GM12873 (cell line): ENCODE results near the gene CHD2.

Experiments used
- TF ChIP-seq, protein P1 (sequence below): IDR thresholded peaks from 2 replicates; pipeline ENCODE4 v1.5.1; 2012; ENCODE audit warnings: low read depth, mild to moderate bottlenecking, moderate library complexity, low read length, control low read depth; ENCODE audit not compliant: insufficient read depth; ENCODE audit errors: missing control alignments

CHD2 gene

DNA sequence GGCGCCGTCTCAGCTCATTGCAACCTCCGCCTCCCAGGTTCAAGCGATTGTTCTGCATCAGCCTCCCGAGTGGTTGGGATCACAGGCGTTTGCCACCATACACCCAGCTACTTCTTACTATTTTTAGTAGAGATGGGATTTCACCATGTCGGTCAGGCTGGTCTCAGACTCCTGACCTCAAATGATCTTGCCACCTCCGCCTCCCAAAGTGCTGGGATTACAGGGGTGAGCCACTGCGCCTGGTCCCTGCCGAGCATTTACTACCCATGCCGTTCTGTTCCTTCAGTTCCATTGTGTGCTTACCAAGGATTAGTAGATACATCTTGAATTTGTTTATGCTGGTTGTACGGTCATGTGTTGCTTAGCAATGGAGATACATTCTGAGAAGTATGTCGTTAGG lies 10.3 kb downstream of the CHD2 start:
- TF ChIP-seq, protein P1, sequence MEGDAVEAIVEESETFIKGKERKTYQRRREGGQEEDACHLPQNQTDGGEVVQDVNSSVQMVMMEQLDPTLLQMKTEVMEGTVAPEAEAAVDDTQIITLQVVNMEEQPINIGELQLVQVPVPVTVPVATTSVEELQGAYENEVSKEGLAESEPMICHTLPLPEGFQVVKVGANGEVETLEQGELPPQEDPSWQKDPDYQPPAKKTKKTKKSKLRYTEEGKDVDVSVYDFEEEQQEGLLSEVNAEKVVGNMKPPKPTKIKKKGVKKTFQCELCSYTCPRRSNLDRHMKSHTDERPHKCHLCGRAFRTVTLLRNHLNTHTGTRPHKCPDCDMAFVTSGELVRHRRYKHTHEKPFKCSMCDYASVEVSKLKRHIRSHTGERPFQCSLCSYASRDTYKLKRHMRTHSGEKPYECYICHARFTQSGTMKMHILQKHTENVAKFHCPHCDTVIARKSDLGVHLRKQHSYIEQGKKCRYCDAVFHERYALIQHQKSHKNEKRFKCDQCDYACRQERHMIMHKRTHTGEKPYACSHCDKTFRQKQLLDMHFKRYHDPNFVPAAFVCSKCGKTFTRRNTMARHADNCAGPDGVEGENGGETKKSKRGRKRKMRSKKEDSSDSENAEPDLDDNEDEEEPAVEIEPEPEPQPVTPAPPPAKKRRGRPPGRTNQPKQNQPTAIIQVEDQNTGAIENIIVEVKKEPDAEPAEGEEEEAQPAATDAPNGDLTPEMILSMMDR, result no peak

DNA sequence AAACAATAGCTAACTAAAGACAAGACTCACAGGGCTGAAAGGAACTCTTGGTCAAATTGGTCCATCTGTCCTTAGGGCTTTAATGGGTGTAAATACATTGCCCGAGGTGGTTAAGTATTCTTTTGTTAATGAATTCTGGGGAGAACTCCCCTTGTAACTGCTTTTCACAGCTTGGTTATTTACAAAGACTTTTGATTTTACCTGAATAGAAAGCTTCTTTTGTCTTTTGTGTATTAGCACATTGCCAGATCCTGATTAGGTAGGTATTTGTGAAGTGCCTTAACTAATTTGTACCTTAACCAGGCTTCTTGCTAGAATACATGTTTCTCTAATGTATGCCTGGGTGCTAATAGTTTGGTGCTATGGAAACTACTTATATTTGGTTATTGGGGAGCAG lies 14.0 kb downstream of the CHD2 start:
- TF ChIP-seq, protein P1, result no peak

DNA sequence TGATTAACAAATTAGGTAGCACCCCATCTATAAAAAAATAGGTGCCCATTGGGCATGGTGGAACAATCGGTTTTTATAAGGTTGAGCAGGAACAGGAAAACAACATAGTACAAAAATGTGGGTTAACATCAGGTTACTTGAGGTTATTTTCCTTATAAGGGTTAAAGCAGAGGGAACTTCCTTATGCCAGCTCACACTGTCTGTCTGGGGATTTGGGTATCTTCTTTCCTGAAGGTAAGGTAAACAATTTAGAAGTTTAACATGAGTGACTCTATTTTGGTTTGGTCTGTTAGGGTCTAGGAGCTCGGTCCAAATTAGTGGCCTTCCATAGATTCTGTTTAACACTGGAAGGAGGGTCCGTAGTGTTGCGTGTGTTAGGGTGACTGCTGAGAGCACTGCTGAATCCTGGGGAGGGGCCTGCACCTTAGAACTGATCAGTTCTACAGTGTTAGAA lies 14.7 kb downstream of the CHD2 start:
- TF ChIP-seq, protein P1, result no peak

DNA sequence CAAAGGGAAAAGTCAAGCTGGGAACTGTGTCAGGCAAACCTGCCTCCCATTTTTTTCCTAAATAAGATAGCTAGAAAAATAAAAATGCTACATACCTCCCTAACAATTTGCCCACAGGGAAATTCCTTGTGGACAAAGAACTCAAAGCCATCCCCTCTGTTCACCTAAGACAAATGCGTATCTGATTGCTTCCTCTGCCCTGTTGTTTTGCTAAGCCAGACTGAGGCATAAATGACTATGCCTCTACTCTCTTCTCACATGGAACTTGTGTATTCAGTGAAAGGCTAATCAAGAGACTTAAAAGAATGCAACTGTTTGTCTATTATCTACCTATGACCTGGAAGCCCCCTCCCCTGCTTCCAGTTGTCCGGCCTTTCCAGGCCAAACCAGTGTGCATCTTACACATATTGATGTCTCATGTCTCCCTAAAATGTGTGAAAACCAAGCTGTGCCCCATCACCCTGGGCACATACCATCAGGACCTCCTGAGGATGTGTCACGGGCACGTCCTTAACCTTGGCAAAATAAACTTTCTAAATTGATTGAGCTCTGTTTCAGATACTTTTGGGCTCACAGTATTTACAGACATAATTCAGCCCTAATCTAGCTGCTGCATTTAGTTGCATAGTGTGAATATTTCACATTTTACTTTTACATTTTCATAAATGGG lies 15.8 kb downstream of the CHD2 start:
- TF ChIP-seq, protein P1, result no peak

DNA sequence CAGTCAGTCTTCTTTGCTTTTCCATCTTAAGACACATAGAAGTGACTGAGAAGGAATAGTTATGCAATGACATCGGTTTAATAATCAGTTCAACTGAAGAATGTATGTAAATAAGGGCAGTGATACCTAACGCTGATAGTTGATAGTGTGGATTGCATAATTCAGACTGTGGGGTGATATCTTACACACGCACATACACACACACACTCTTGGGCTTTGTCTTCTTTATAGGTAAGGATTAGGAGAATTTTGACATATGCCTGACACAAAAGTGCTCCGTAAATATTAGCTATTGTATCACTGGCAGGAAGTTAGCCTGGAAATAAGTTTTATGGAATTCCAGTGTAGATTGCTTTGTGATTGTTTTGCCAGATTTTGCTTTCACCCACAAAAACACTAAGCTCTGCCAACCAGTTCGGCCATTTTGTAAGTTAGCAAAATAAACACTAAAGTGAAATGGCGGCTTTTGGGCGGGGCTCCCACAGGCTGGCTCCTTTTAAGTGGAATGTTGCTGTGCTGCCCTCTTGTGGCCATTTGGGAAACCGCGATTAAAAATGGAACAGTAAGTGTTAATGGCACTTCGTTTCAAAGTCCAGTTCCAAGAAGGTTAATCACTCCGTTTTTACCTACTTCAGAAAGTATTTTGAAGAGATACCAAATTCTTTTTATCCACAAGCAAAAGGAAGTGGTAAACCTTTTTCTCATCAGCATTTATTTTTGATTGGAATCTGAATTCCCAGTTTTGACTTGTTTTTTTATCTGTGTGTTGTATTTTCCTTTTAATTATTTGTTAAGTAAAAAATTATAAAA lies 17.7 kb downstream of the CHD2 start:
- TF ChIP-seq, protein P1, result peak; percentile 73

DNA sequence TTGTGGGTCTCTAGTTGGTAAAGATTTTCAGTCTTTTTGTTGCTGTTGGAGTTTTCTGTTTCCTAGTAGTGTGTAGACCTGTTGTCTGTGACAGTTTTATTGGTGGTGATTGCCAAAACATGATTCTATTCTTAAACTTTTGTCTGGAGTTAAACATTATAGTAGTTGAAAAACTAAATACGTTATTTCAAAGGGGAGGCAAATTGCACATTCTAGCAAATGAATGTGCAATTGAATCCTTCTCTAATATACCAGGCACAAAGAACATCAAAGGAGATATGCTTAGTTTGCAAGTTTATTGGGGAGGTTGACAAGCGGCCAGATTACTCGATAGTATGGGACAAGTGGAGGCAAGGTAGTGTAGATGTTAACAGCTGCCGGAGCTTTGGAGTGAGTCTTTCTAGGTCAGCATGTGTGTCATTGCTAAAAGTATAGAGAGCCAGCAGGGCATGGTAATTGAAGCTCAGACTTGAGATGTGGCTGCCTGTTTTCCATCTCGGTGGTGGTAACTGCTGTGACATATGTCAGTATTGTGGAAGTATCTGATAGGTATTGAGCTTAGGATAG lies 20.6 kb downstream of the CHD2 start:
- TF ChIP-seq, protein P1, result no peak

DNA sequence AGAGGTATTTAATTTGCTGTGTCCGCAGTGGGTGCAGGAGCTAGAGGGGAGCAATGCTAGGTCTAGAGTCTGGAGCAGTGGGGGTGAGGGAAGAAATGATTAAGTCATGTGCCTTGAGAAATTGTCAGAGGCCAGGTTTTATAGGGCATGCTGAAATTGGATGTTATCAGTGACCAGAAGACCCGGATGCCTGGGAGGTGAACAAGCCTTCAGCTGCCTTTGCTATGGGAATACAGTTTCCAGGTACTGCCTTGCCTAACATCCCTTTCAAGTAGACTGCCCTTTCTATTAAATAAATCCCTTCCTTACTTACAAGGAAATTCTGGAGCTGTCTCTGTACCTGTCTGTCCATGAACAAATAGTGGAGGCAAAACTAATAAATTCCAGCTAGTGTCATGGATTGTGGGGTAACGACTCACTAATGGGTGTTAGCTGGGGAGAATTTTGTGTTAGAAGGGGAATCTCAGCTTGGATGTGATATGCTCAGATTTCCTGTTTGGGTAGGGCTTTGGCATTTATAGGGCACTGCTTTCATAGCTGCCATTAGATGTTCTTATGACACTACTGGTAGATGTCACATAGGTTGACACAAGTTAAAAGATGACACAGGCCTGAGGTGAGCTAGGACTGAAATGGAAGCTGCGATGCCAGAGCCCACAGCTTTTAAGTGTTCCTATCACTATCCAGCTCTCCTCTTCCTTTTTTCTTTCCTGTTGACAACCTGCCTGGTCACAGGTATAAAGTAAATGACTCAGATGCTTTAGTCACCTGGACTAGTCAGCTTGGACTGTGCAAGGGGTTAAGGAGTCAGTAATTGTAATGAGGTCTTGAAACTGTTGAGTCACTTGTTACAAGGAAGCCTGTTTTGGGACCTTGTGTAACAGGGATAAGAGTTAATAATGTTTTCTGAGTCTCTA lies 21.3 kb downstream of the CHD2 start:
- TF ChIP-seq, protein P1, result no peak
